ENCODE results near the gene TSPAN9. TPM values are rescaled to one million over a fixed set of nuclear protein-coding genes. Genes with fewer than 3 reads are reported as not detected.

Gene TSPAN9
- total RNA-seq, 1 donor from 2014 or later: 17.7 TPM

DNA sequence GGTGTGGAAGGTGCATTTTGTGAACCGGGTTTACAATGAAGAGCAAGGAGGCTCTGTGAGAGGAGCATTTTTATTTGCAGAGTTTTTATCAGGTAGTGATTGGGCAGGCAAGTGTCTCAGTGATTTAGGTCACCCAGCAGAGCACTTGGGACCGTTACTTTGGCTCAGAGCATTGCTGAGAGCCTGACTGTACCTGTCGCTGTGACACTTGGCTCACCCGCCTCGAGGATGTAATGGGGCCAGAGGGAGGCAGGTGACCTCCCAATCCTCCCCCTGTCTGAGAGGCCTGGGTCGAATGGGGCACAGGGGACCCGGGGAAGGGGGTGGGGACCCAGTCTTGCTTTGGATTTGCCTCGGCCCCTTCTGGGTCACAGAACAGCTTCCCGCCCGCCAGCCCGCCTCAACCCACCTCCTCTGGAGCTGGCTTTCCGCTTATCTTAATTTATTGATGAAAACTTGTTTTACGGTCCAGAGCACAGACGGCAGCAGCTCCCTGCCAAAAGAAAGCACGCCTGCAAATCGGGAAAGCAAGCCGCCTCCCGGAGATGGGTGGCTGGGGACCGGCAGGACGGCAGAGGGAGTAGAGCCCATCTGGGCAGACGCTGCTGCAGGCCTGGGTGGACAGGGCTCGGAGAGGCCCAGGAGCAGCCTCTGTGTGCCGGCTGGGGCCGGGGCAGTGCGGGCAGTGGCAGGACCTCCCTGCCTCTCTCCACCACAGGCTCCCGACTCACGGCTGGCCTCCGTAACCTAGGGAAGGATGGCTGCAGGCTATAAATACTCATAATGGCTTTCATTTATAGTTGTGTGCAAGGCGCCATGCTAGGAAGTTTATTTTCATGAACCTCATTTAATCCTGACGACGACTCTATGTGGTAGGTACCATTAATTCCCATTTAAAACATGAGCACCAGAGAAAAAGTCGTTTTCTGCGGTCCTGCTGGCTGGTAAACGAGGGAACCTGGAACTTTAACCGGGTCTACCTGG is 187.1 kb downstream of the TSPAN9 start:
- no peak overlapping the region for H3K4me3 ChIP-seq (ENCODE audit: low read depth, low read length)
- no peaks in the 10 kb centered on the region for H3K27me3 ChIP-seq (ENCODE audit: control insufficient read depth, insufficient read depth, low read length)
- no peak for DNase-seq (ENCODE audit: low read depth)
- TF ChIP-seq, protein P1, sequence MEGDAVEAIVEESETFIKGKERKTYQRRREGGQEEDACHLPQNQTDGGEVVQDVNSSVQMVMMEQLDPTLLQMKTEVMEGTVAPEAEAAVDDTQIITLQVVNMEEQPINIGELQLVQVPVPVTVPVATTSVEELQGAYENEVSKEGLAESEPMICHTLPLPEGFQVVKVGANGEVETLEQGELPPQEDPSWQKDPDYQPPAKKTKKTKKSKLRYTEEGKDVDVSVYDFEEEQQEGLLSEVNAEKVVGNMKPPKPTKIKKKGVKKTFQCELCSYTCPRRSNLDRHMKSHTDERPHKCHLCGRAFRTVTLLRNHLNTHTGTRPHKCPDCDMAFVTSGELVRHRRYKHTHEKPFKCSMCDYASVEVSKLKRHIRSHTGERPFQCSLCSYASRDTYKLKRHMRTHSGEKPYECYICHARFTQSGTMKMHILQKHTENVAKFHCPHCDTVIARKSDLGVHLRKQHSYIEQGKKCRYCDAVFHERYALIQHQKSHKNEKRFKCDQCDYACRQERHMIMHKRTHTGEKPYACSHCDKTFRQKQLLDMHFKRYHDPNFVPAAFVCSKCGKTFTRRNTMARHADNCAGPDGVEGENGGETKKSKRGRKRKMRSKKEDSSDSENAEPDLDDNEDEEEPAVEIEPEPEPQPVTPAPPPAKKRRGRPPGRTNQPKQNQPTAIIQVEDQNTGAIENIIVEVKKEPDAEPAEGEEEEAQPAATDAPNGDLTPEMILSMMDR (IDR thresholded peaks at IDR 0.05; ENCODE audit: insufficient read depth, low read length, poor library complexity, severe bottlenecking): no peak
- no peaks in the 10 kb centered on the region for H3K36me3 ChIP-seq (ENCODE audit: control insufficient read depth, insufficient read depth, low read length)

DNA sequence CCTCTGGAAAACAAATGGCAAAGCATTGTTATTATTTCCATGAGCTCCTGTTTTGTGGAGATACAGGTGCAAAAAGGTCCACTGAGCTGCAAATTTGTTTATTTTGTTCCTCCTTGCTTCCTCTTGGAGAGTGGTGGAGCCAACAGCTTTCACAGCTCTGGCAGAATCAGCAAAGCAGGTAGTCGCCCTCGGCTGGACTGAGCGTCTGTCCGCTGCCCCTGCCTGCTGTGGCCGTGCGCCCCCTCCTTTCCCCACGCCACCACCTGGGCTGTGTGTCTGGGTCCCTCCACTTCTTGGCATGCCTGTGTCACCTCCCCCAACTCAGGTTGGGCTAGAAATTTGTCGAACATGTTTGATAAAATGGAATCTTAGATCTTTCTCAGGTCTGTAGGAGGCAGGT is 188.2 kb downstream of the TSPAN9 start:
- TF ChIP-seq, protein P1 (IDR thresholded peaks at IDR 0.05; ENCODE audit: insufficient read depth, low read length, poor library complexity, severe bottlenecking): no peak
- Histone ChIP-seq H3K36me3 (ENCODE audit: control insufficient read depth, insufficient read depth, low read length) (no peaks in the 10 kb centered on the region), H3K27me3 (ENCODE audit: control insufficient read depth, insufficient read depth, low read length) (no peaks in the 10 kb centered on the region), H3K4me3 (ENCODE audit: low read depth, low read length) (no peak overlapping the region)
- DNase-seq (ENCODE audit: low read depth): no peak

DNA sequence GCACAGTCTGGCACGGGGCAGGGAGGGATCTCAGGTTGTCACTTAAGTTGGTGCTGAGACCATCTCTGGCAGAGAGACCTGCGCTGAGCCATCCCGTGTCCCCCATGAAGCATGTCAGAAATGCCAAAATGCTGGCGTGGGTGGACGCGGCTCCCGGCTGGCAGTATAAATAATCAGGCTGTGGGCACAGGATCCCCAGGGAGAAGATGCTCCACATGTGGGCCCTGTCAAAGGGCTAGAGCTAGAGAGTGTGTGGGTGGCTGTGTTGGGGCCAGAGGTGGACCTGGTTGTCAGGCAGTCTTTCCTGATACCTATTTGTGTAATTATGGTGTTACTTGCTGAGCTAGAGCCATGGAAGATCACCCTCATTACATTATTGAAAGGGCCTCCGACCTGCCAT is 189.5 kb downstream of the TSPAN9 start:
- H3K4me3 ChIP-seq (ENCODE audit: low read depth, low read length): no peak overlapping the region
- no peaks in the 10 kb centered on the region for H3K27me3 ChIP-seq (ENCODE audit: control insufficient read depth, insufficient read depth, low read length)
- TF ChIP-seq, protein P1 (IDR thresholded peaks at IDR 0.05; ENCODE audit: insufficient read depth, low read length, poor library complexity, severe bottlenecking): no peak
- no peak for DNase-seq (ENCODE audit: low read depth)
- no peaks in the 10 kb centered on the region for H3K36me3 ChIP-seq (ENCODE audit: control insufficient read depth, insufficient read depth, low read length)

DNA sequence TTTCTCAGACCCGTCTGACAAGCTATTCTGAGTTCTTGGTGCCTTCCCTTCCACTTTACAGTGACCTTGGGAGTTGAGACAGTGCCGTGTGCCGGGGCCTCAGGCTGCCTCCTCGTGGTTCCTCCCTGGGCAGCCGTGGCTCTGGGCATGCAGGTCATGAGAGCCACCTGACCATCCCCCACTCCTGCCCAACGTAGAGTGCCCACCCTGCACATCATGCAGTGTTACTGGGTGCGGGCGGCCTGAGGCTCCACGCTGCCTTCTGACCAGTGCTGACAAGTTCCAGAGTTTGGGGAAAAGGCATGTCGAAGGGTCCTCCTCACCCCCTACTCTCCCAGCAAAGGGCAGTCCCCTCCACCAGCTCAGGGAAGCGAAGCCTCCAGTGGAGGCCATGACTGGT is 190.5 kb downstream of the TSPAN9 start:
- Histone ChIP-seq H3K36me3 (ENCODE audit: control insufficient read depth, insufficient read depth, low read length) (no peaks in the 10 kb centered on the region), H3K27me3 (ENCODE audit: control insufficient read depth, insufficient read depth, low read length) (no peaks in the 10 kb centered on the region), H3K4me3 (ENCODE audit: low read depth, low read length) (no peak overlapping the region)
- no peak for DNase-seq (ENCODE audit: low read depth)
- TF ChIP-seq, protein P1 (IDR thresholded peaks at IDR 0.05; ENCODE audit: insufficient read depth, low read length, poor library complexity, severe bottlenecking): no peak

DNA sequence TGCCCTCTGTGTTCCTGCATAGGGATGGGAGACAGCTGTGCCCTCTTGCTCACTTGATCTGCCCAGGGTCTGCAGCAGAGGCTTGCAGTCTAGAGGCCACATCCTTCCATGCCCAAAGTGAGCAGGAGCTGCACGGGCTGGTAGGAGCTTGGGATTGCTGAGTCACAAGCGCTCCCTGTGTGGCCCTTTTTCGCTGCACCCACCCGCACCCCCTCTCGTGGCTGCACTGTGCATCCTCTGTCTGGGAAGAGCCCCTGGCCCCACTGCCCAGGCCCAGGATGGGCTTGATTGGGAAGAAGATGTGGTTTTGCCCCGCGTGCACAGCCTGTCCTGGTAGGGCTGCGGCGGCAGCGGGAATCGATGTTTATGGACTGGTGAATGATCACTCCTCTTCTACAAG is 192.4 kb downstream of the TSPAN9 start:
- no peak overlapping the region for H3K4me3 ChIP-seq (ENCODE audit: low read depth, low read length)
- no peaks in the 10 kb centered on the region for H3K36me3 ChIP-seq (ENCODE audit: control insufficient read depth, insufficient read depth, low read length)
- TF ChIP-seq, protein P1 (IDR thresholded peaks at IDR 0.05; ENCODE audit: insufficient read depth, low read length, poor library complexity, severe bottlenecking): no peak
- no peaks in the 10 kb centered on the region for H3K27me3 ChIP-seq (ENCODE audit: control insufficient read depth, insufficient read depth, low read length)
- DNase-seq (ENCODE audit: low read depth): no peak

Data from kidney epithelial cell (primary cell).